Fibroblast of skin of right quadriceps (primary cell): Measurements from ENCODE around the gene TBC1D9.
A peak's percentile ranks its signal among the peaks of the same experiment; 100 is the strongest.

ENCODE experiments used
- DNase-seq: peaks from one replicate; pipeline ENCODE4 v3.0.0-alpha.2; 2013

Gene TBC1D9

DNA sequence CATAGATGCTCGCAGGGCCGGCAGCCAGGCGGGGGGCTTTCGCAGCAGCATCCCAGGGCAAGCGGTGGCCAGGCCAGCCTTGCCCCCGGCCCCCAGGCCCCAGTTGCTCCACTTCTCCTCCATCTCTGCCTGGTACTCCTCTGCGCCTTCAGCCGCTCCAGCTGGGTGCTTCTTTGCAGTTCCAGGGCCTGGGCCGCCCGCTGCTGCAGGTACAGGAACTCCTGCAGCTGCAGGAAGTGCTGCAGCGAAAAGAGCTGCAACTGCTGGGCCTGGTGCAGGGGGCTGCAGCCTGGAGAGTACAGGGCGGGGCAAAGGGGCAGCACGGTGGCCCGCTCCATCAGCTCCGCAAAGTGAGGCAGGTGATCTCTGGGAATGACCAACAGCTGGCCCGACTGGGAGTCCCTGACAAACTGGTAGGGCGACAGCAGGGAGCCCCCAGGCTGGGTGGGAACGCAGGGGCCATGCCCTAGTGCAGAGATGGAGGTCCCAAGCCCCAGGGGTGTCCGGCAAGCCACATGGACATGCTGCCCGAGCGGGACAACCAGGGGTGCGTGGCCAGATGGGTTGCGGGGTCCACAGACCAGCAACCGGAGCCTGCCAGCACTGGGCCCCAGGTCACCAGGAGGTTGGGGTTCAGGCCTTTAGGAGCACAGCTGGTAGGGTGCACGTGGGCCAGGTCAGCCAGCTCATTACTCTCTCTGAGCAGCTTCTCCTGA lies 111.6 kb downstream of the TBC1D9 start:
- DNase-seq, result no peak

DNA sequence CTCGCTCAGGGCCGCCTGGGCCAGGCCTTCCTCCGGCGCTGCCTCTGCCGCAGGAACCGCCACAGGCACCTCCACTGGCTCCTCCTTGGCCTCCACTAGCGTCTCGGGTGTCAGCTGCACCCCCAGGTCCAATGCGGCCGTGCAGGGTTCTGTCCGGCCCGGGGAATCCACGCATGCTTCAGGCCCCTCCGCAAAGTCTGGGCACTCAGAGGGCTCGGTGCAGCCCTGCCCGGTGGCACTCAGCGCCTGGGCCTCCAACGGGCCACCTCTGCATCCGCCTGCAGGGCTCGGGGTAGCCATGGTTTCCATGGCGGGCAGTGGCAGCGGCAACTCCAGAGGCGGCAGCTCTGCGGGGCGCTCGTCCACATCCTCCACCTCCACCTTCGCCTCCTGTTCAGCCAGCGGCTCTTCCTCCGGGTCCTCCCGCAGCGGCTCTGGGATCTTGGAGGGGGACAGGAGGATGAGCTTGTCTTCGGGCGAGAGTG lies 112.6 kb downstream of the TBC1D9 start:
- DNase-seq, result no peak

- no peak for DNase-seq
Measured at GRCh38 chr4:140642674-140643437, 113.3 kb downstream of the TBC1D9 start.

DNA sequence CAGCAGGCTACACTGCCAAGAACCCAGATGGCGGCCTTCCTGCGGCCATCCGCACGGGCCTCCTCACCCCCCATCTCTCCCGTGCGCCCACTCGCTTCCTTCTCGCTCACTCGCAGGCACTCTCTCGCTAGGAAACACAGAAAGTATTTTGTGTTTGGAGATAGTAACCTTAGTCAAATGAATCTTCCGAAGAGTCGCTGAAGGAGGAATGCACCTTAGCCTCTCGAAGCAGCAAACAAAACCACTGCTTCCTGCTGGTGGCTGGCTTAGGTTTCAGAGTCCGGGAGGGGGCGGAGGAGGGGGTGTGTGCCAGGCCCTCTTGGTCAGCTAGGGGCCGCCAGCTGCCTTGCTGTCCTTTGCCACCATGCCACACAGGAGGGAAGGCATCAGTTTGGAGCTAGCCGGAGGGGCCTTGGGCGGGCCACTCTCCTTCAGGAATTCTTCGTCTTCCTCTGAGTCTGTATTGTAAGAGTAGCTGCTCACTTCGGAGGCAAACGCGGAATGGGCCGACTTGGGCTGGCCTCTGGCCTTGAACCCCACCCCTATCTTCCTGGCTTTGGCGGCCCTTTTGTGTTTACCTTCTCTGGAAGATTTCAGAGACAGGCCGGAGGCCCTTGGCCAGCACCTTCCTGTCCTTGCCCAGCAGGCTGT lies 114.3 kb downstream of the TBC1D9 start:
- DNase-seq, result no peak

GRCh38 chr4:140641105-140641555 lies 115.1 kb downstream of the TBC1D9 start:
- no peak for DNase-seq

DNA sequence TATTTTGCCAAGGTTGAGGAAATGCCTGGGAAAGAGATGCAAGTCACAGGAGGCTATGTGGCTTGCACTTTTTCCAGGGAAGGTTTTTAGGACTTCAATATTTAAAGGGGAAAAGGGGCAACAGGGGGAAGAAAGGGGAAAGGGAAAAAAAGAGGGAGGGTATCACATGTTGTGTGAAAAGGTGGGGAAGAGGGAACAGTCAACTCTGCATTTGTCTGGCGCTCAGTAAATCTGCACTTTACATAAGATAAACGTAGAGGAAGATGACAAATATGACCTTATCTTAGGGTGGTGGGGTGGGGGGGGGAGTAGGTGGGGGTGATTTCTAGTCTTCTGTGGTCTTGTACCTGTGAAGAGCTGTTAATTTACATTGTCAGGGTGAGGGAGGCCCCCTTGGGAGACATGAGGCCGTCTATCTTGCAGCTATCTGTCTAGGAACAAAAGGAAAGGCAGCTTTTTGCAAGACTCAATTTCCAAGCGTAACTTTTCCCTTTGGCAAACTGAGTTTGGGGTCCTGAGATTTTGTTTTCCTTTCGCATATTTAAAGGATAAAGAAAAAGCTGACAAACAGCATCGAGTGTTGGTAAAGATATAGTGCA lies 115.9 kb downstream of the TBC1D9 start:
- no peak for DNase-seq

- DNase-seq, result no peak
Measured at GRCh38 chr4:140639066-140639465, 117.1 kb downstream of the TBC1D9 start.

DNA sequence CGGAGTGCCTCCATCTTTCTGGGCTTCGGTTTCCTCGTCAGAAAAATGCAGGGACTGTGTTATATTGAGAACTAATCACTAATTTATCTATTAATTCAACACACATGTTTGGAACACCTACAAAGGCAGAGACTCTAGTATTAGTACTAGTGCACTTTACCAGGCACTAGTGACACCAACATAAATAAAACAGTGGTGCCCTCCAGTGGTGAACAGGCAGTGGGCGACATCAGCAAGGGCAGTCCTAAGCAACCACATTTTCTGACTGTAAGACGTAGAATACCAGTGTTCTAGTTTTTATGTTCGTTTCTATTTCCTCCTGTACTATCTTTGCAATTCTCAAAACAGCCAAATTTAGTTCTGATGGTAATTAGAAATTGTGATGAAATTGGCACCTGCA lies 118.3 kb downstream of the TBC1D9 start:
- DNase-seq, result peak; percentile 8

GRCh38 chr4:140635606-140636005 lies 120.6 kb downstream of the TBC1D9 start:
- DNase-seq, result peak; percentile 19

DNA sequence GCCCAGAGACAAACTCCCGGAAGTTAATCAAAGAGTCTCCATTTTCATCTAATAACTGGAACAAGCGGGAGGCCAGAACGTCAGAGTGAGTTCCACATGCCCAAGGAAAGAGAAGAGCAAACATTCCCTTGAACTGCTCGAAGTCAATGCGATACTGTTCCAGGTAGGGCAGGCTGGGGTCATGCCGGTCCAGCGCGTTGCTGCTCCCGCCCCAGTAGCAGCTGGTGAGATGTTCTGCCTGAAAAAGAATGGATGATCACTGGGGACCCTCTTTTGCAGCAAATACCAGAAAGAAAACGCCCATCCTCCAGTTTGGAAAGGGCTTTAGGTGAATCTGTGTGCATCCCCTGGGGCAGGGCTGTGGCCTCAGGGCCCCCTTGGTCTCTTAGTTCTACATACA lies 122.2 kb downstream of the TBC1D9 start:
- no peak for DNase-seq

DNA sequence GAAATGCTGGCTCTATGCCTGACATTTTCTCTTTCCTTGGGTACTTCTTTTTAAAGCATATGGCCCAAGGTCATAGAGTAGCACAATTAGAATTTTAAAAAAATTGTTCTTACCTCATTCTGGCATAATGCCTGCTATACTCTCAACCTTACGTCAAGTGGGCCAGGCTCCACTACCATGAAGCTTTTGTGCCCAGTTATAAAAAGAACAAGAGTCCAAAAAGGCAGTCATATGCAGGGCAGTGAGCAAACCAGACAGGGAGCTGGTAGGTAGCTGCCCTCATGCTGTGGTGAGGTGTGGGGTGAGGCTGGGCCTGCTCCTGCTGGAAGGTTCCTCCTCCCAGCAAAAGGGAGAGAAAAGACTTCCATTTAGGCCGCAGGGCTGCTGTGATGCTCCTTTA lies 123.1 kb downstream of the TBC1D9 start:
- no peak for DNase-seq

GRCh38 chr4:140630246-140630645 lies 125.9 kb downstream of the TBC1D9 start:
- DNase-seq, result no peak

GRCh38 chr4:140628016-140628415 lies 128.2 kb downstream of the TBC1D9 start:
- DNase-seq, result no peak

DNA sequence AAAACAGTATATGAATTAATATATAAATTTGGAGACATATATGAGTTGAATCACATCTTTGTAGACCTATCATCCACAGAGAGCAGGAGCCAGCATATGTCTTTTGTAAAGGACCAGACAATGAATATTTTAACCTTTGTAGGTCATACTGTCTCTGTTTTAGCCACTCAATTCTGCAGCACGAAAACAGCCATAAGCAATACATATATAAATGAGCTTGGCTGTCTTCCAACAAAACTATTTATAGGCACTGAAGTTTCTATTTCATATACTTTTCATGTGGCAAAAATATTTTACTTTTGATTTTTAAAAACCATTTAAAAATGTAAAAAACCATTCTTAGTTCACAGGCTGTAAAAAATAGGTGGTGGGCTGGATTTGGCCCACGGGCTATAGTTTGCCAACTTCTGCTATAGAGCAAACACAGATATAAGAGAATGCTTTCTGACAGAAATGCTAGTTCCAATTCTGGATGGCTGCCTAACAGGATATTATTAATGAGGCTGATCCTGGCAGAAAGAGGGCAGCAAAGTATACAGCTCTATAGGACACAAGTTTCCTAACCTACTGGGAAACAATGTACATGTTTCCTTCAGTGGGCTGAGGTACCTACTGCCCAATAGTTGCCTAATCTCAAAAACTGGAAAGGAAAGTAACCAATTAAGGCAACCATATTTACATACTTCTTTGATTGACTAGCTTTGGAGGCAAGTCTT lies 129.4 kb downstream of the TBC1D9 start:
- no peak for DNase-seq

- no peak for DNase-seq
Measured at GRCh38 chr4:140622333-140622958, 133.7 kb downstream of the TBC1D9 start.

- no peak for DNase-seq
Measured at GRCh38 chr4:140621161-140621560, 135.0 kb downstream of the TBC1D9 start.

DNA sequence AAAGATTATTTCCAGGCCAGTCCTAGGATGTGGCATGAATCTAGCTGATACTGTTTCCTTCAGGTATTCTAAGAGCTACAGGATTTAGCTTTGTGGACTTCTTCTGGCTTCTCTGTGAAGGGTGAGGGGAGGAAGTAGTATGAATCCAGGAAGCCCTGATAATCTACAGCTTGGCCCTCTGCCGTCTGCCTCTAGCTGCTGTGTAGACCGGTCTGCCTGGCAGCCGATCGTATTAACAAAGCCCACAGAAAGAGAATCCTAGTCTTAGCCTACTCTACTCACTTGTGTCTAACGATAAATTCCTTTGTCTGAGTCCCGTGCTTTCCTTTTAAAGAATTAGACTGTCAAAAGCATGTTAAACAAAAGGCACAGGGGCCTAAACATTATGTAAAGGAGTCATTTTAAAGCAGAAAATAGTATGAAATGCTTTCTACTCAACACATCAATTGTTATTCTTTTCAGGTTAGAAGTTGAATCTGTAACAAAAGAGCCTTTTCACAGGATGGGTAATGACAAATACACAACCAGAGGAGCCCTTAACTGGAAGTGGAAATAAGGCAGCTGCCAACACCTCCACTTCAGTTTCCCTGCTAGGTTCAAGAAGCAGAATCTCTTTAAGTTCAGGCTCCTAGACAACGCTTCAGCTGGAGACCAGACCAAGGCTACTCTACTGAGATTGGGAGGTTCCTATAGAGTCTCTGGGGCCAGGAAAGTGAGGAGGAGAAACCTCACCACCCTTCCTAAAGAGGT lies 138.5 kb downstream of the TBC1D9 start:
- DNase-seq, result no peak

DNA sequence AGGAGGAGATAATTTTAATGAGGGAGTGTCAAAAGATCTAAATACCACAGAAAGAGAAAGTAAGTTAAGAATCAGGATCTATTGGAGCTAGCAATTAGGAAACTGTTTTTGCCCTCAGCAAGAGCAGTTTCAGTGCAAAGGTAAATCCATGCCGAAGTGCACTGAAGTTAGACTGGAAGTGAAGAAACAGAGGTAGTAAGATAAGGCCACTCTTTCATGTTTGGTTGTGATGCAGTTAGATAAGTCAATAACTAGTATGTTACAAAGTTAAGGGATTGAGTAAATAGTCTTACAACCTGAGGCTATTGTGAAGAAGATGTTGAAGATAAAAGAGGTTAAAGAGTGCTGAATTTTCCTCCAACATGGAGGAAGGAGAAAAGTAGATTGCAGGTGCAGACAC lies 140.7 kb downstream of the TBC1D9 start:
- DNase-seq, result no peak

DNA sequence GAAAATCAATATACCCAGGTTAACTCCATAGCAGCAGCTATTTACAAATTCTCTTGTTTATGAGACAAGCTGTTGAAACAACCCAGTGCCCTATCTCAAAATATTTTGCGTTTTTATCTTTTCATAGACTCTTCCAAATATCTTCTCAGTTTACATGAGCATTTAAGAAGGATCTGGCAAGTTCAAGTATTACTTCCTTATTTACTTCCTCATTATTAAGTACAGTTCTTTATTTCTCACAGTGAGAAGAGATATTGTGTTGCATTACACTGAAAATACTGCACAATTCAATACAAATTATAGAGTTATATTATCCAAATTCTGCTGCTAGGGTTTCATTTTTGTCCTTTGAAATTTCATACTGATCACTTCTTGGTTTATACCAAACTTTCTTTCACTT lies 143.8 kb downstream of the TBC1D9 start:
- no peak for DNase-seq

- DNase-seq, result no peak
Measured at GRCh38 chr4:140611854-140612253, 144.3 kb downstream of the TBC1D9 start.
